GM18508 (cell line): ENCODE data around the gene TMEM126A.
"Not testable (repeated sequence)": the region's sequence is repeated elsewhere in the genome, so short reads cannot be mapped to it uniquely, and the experiment has no call there.

Experiments used
- ATAC-seq: cut with Tn5 transposase; IDR thresholded peaks from one replicate; pipeline ENCODE4 v1.9.1; 2021; ENCODE audit warnings: moderate number of reproducible peaks; ENCODE audit not compliant: insufficient read depth, unreplicated experiment

TMEM126A gene

GRCh38 chr11:85654343-85654742, 6.6 kb downstream of the TMEM126A start:
- ATAC-seq: not testable (repeated sequence)

GRCh38 chr11:85656777-85657176, 9.0 kb downstream of the TMEM126A start:
- no peak for ATAC-seq

GRCh38 chr11:85658180-85658579, 10.4 kb downstream of the TMEM126A start:
- no peak for ATAC-seq

GRCh38 chr11:85661972-85662664, 14.4 kb downstream of the TMEM126A start:
- ATAC-seq: no peak

- ATAC-seq: no peak
These were observed 15.4 kb downstream of the TMEM126A start for GRCh38 chr11:85663080-85663752.

- peak; percentile 48 for ATAC-seq
These were observed 16.2 kb downstream of the TMEM126A start for GRCh38 chr11:85663753-85664614.

GRCh38 chr11:85664615-85665481, 17.1 kb downstream of the TMEM126A start, which contains the start of gene CREBZF:
Gene CREBZF, minus strand, starts transcription at chr11:85665129. Its CDS starts 254 bp downstream, at chr11:85664875.
- ATAC-seq: peak; percentile 73

GRCh38 chr11:85665733-85666132, 18.0 kb downstream of the TMEM126A start:
- ATAC-seq: no peak

- ATAC-seq: no peak
These were observed 18.9 kb downstream of the TMEM126A start for GRCh38 chr11:85666687-85667086.

GRCh38 chr11:85668157-85668556, 20.4 kb downstream of the TMEM126A start:
- ATAC-seq: no peak

GRCh38 chr11:85670949-85671663, 23.3 kb downstream of the TMEM126A start:
- not testable (repeated sequence) for ATAC-seq

- no peak for ATAC-seq
These were observed 24.5 kb downstream of the TMEM126A start for GRCh38 chr11:85672105-85672902.

- no peak for ATAC-seq
These were observed 25.6 kb downstream of the TMEM126A start for GRCh38 chr11:85673393-85673792.

- no peak for ATAC-seq
These were observed 31.8 kb downstream of the TMEM126A start for GRCh38 chr11:85679576-85679975.

- no peak for ATAC-seq
These were observed 33.1 kb downstream of the TMEM126A start for GRCh38 chr11:85680897-85681296.

GRCh38 chr11:85682330-85683305, 34.9 kb downstream of the TMEM126A start:
- no peak for ATAC-seq

GRCh38 chr11:85685125-85685819, 37.5 kb downstream of the TMEM126A start:
- ATAC-seq: no peak
